Tibial artery (tissue), 4 donors: Measurements from ENCODE around the gene CCBE1.

Experiments used
- DNase-seq, 2 donors: peaks; one replicate each; pipeline ENCODE4 v3.0.0-alpha.2; 2019
- H3K27ac ChIP-seq, 2 donors: fragments of 200-600 bp; sonication (generic) in 1 of 2; 1 replicate in 1 of 2; 2 replicates in 1 of 2; pipeline ENCODE4 v1.5.1; 2018 to 2019; ENCODE audit warnings: mild to moderate bottlenecking in 1 of 2
- H3K27me3 ChIP-seq, 2 donors: fragments of 200-600 bp; sonication (generic) in 1 of 2; one replicate each; pipeline versions ENCODE4 v1.5.1 to v1.6.0; 2016 to 2019
- H3K36me3 ChIP-seq, 3 donors: fragments of 200-600 bp; sonication (generic) in 2 of 3; one replicate each; pipeline ENCODE4 v1.5.1; 2016 to 2019; ENCODE audit warnings: mild to moderate bottlenecking in 2 of 3
- H3K4me1 ChIP-seq, 4 donors: fragments of 200-600 bp; sonication (generic) in 2 of 4; 1 replicate in 3 of 4; 2 replicates in 1 of 4; pipeline ENCODE4 v1.5.1; 2016 to 2019
- H3K4me3 ChIP-seq, 2 donors: fragments of 200-600 bp; sonication (generic) in 1 of 2; 1 replicate in 1 of 2; 2 replicates in 1 of 2; pipeline ENCODE4 v1.5.1; 2018 to 2019; ENCODE audit warnings: mild to moderate bottlenecking in 2 of 2
- H3K9me3 ChIP-seq, 3 donors: fragments of 200-600 bp; sonication (generic) in 1 of 3; one replicate each; pipeline ENCODE4 v1.5.1; 2016 to 2019
- intact Hi-C: fragments of 100-400 bp; cut with DNase I; formaldehyde crosslinking; loops from one replicate; pipeline ENCODE4 v1.15.0; 2023; ENCODE audit warnings: low total_unique reads
- TF ChIP-seq, protein P1 (sequence below), 2 experiments: fragments of 200-600 bp in 1 of 2; fragments of 450-650 bp in 1 of 2; IDR thresholded peaks; one replicate each; pipeline ENCODE4 v1.5.1; 2017 to 2019; ENCODE audit warnings: antibody characterized with exemption in 2 of 2, mild to moderate bottlenecking in 1 of 2, moderate library complexity in 1 of 2

CCBE1 gene

DNA sequence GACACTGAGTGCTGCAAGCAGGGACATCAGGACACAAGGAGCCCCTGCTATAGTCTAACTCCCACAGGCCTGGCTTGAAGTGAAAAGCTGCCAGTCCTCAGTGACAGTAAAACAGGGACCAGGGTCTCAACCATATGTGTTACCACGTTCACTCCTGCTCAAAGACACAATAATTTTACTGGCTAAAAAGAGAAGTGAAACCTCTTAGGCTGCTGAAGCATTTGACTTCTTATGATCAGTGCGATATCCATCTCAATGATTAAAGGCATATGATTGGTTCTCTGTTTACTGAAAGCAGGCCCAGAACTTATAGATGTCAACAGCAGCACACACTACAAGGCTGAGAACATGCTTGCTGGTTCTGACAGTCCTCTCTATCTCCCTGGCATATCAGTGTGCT is 208.3 kb downstream of the CCBE1 start:
- no peaks in the 10 kb centered on the region for H3K36me3 ChIP-seq
- no peaks in the 10 kb centered on the region for H3K9me3 ChIP-seq
- H3K4me3 ChIP-seq, result no peak overlapping the region
- H3K27ac ChIP-seq, result no peak overlapping the region
- peaks cover 0 to 6% of the 10 kb centered on the region in 2 donors for H3K27me3 ChIP-seq
- intact Hi-C loops, result loop anchor here (10.0 kb wide), 1 partner anchor 1914 kb away; no protein-coding TSS in a partner anchor
- DNase-seq, result no peak
- H3K4me1 ChIP-seq, result peaks cover 0 to 4% (median 0%) of the 10 kb centered on the region in 4 donors
- TF ChIP-seq, protein P1, sequence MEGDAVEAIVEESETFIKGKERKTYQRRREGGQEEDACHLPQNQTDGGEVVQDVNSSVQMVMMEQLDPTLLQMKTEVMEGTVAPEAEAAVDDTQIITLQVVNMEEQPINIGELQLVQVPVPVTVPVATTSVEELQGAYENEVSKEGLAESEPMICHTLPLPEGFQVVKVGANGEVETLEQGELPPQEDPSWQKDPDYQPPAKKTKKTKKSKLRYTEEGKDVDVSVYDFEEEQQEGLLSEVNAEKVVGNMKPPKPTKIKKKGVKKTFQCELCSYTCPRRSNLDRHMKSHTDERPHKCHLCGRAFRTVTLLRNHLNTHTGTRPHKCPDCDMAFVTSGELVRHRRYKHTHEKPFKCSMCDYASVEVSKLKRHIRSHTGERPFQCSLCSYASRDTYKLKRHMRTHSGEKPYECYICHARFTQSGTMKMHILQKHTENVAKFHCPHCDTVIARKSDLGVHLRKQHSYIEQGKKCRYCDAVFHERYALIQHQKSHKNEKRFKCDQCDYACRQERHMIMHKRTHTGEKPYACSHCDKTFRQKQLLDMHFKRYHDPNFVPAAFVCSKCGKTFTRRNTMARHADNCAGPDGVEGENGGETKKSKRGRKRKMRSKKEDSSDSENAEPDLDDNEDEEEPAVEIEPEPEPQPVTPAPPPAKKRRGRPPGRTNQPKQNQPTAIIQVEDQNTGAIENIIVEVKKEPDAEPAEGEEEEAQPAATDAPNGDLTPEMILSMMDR (IDR thresholded peaks at IDR 0.05), result no peak

- H3K36me3 ChIP-seq, result no peaks in the 10 kb centered on the region
- DNase-seq, result no peak
- peaks cover 0 to 10% of the 10 kb centered on the region in 2 donors for H3K27me3 ChIP-seq
- no peak overlapping the region for H3K4me3 ChIP-seq
- H3K9me3 ChIP-seq, result no peaks in the 10 kb centered on the region
- intact Hi-C loops, result loop anchor here (10.0 kb wide), 1 partner anchor 1911 kb away; no protein-coding TSS in a partner anchor
- H3K4me1 ChIP-seq, result peaks cover 0 to 4% (median 0%) of the 10 kb centered on the region in 4 donors
- no peak overlapping the region for H3K27ac ChIP-seq
- TF ChIP-seq, protein P1 (IDR thresholded peaks at IDR 0.05), result no peak
Measured at GRCh38 chr18:59485382-59485781, 211.8 kb downstream of the CCBE1 start.

- Histone ChIP-seq H3K27ac (no peak overlapping the region), H3K36me3 (no peaks in the 10 kb centered on the region), H3K27me3 (peaks cover 0 to 10% of the 10 kb centered on the region in 2 donors), H3K9me3 (no peaks in the 10 kb centered on the region), H3K4me3 (no peak overlapping the region), H3K4me1 (peaks cover 0 to 4% (median 0%) of the 10 kb centered on the region in 4 donors)
- TF ChIP-seq, protein P1 (IDR thresholded peaks at IDR 0.05), result no peak
- DNase-seq, result no peak
- intact Hi-C loops, result loop anchor here (10.0 kb wide), 1 partner anchor 1910 kb away; no protein-coding TSS in a partner anchor
Measured at GRCh38 chr18:59484561-59485328, 212.5 kb downstream of the CCBE1 start.

DNA sequence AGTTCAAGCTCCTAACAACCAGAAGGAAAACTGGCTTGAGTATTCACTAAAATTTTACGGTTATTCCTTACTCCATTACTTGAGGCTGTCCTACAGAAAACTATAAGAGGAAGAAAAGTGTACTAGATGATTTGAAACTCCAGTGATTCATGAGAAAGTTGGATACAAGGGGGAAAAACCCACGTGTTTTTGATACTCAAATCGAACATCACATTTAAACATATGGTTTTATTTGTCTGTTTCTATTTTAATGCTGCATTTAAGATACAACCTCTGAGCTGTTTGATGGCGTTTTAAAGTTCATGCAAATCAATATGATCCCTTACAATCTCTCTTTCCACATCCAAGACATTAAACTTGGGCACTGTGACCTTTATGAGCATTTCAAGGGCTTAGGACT is 213.1 kb downstream of the CCBE1 start:
- intact Hi-C loops, result loop anchor here (10.0 kb wide), 1 partner anchor 1909 kb away; no protein-coding TSS in a partner anchor
- DNase-seq, result no peak
- TF ChIP-seq, protein P1 (IDR thresholded peaks at IDR 0.05), result no peak
- peaks cover 0 to 4% (median 0%) of the 10 kb centered on the region in 4 donors for H3K4me1 ChIP-seq
- H3K4me3 ChIP-seq, result no peak overlapping the region
- peaks cover 0 to 10% of the 10 kb centered on the region in 2 donors for H3K27me3 ChIP-seq
- H3K9me3 ChIP-seq, result no peaks in the 10 kb centered on the region
- H3K27ac ChIP-seq, result no peak overlapping the region
- no peaks in the 10 kb centered on the region for H3K36me3 ChIP-seq

DNA sequence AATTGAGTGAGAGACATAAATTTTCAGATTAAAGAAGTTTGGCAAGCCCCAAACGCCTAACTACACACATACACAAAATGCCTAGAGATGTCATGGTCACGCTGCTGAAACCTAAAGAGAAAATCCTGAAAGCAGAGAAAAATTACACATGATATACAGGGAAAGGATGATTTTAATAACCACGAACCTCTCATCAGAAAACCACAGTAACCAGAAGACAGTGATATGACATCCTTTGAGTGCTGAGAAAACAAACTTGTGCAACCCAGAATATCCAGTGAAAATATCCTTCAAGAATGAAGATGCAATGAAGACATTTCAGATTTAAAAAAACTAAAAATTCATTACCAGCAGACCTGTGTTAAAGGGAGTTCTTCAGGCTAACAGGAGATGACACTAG is 215.8 kb downstream of the CCBE1 start:
- no peaks in the 10 kb centered on the region for H3K36me3 ChIP-seq
- no peak overlapping the region for H3K27ac ChIP-seq
- intact Hi-C loops, result loop anchor here (10.0 kb wide), 1 partner anchor 1907 kb away; no protein-coding TSS in a partner anchor
- no peaks in the 10 kb centered on the region for H3K9me3 ChIP-seq
- no peak for DNase-seq
- H3K4me1 ChIP-seq, result peaks cover 0 to 4% (median 0%) of the 10 kb centered on the region in 4 donors
- H3K27me3 ChIP-seq, result peaks cover 0 to 10% of the 10 kb centered on the region in 2 donors
- H3K4me3 ChIP-seq, result no peak overlapping the region
- TF ChIP-seq, protein P1 (IDR thresholded peaks at IDR 0.05), result no peak
